H1 (cell line): Measurements from ENCODE around the gene CAPG. TPM values are rescaled to one million over a fixed set of nuclear protein-coding genes. Genes with fewer than 3 reads are reported as not detected.
"Not testable (repeated sequence)": the region's sequence is repeated elsewhere in the genome, so short reads cannot be mapped to it uniquely, and the experiment has no call there.

ENCODE experiments used
- CTCF ChIA-PET: fragments of 300-600 bp; sonication (Branson Sonifier 250); formaldehyde crosslinking; loops from one replicate; lab custom pipeline; 2021; ENCODE audit not compliant: partially characterized antibody; lab: Charles Lee
- POLR2A ChIA-PET: fragments of 300-600 bp; sonication (Branson Sonifier 250); formaldehyde crosslinking; loops from one replicate; lab custom pipeline; 2021; ENCODE audit warnings: inconsistent platforms; ENCODE audit not compliant: partially characterized antibody; lab: Charles Lee
- DNase-seq, 2 experiments: peaks; one replicate each; pipeline versions ENCODE4 v3.0.0 to v3.0.0-alpha.2; 2010 to 2022; ENCODE audit warnings: low spot score in 2 of 2, low read depth in 1 of 2, mixed read lengths in 1 of 2
- FAIRE-seq: peaks from 2 replicates; lab custom pipeline; 2011; peaks lifted over from hg19 to GRCh38; lab: Jason Lieb, UNC
- H2AFZ ChIP-seq: 2 replicates; pipeline ENCODE4 v1.8.1; 2012; ENCODE audit warnings: low read length, inconsistent platforms
- H2AK5ac ChIP-seq: 2 replicates; pipeline ENCODE4 v1.6.1; 2013; ENCODE audit warnings: low read depth, low read length
- H2BK120ac ChIP-seq: replicated peaks from 2 replicates; pipeline ENCODE3; 2013; ENCODE audit warnings: low read depth, low read length, inconsistent platforms
- H2BK12ac ChIP-seq: 2 replicates; pipeline ENCODE4 v1.6.1; 2013; ENCODE audit warnings: low read depth, low read length
- H2BK15ac ChIP-seq: 2 replicates; pipeline ENCODE4 v1.6.1; 2013; ENCODE audit warnings: low read length
- H2BK20ac ChIP-seq: 2 replicates; pipeline ENCODE4 v1.6.1; 2013; ENCODE audit warnings: low read length
- H2BK5ac ChIP-seq: 2 replicates; pipeline ENCODE4 v1.6.1; 2013; ENCODE audit warnings: low read depth, low read length
- H3K14ac ChIP-seq: 2 replicates; pipeline ENCODE4 v1.6.1; 2013; ENCODE audit warnings: inconsistent platforms; ENCODE audit not compliant: insufficient read length
- H3K18ac ChIP-seq: 2 replicates; pipeline ENCODE4 v1.6.1; 2013; ENCODE audit warnings: low read length; ENCODE audit errors: extremely low read depth
- H3K23ac ChIP-seq: 2 replicates; pipeline ENCODE4 v1.6.1; 2013; ENCODE audit warnings: inconsistent platforms; ENCODE audit not compliant: insufficient read length
- H3K23me2 ChIP-seq: 2 replicates; pipeline ENCODE4 v1.6.1; 2013; ENCODE audit warnings: low read depth, low read length
- H3K27ac ChIP-seq: 2 replicates; pipeline ENCODE4 v1.6.1; 2011; ENCODE audit warnings: low read depth, low read length, inconsistent platforms
- H3K27me3 ChIP-seq, 4 experiments: replicated peaks in 1 of 4; 1 replicate in 1 of 4; 2 replicates in 3 of 4; pipeline versions ENCODE4 v1.6.1 to v1.8.1; 2011 to 2013; ENCODE audit warnings: low read length in 3 of 4, mild to moderate bottlenecking in 3 of 4, inconsistent platforms in 2 of 4, mixed read lengths in 2 of 4, moderate library complexity in 1 of 4; ENCODE audit not compliant: control insufficient read depth in 3 of 4, insufficient read depth in 3 of 4; ENCODE audit errors: extremely low read depth in 1 of 4
- H3K36me3 ChIP-seq, 4 experiments: 2 replicates each; pipeline versions ENCODE4 v1.6.1 to v1.8.1; 2011 to 2013; ENCODE audit warnings: mild to moderate bottlenecking in 4 of 4, low read length in 3 of 4, moderate library complexity in 2 of 4, control low read depth in 1 of 4, inconsistent platforms in 1 of 4; ENCODE audit not compliant: insufficient read depth in 4 of 4, control insufficient read depth in 2 of 4
- H3K4ac ChIP-seq: replicated peaks from 2 replicates; pipeline ENCODE3; 2013; ENCODE audit warnings: low read length, low read depth, mixed read lengths, inconsistent platforms; ENCODE audit not compliant: insufficient read length
- H3K4me1 ChIP-seq, 4 experiments: replicated peaks in 1 of 4; 1 replicate in 1 of 4; 2 replicates in 3 of 4; pipeline versions ENCODE4 v1.6.1 to v1.8.1; 2011 to 2013; ENCODE audit warnings: low read length in 3 of 4, inconsistent platforms in 2 of 4, mixed read lengths in 1 of 4; ENCODE audit not compliant: insufficient read depth in 4 of 4, control insufficient read depth in 3 of 4
- H3K4me2 ChIP-seq, 2 experiments: 2 replicates each; pipeline versions ENCODE4 v1.6.1 to v1.8.1; 2011 to 2013; ENCODE audit warnings: low read depth in 2 of 2, low read length in 2 of 2, control low read depth in 1 of 2, inconsistent platforms in 1 of 2, mild to moderate bottlenecking in 1 of 2; ENCODE audit not compliant: insufficient read depth in 1 of 2
- H3K4me3 ChIP-seq, 4 experiments: fragments of 200-600, 300-600 bp in 1 of 4; sonication (generic), shearing (Covaris generic), sonication (Bioruptor Twin) in 1 of 4; 2 replicates each; pipeline versions ENCODE4 v1.5.1 to v1.8.1; 2011 to 2016; ENCODE audit warnings: low read length in 4 of 4, low read depth in 3 of 4, control low read depth in 2 of 4, inconsistent platforms in 2 of 4, mild to moderate bottlenecking in 2 of 4, mixed read lengths in 1 of 4, moderate library complexity in 1 of 4; ENCODE audit not compliant: insufficient read depth in 2 of 4; ENCODE audit errors: extremely low read depth in 1 of 4
- H3K56ac ChIP-seq: replicated peaks from 2 replicates; pipeline ENCODE3; 2013; ENCODE audit warnings: low read depth, mild to moderate bottlenecking, mixed read lengths, low read length, inconsistent platforms; ENCODE audit not compliant: insufficient read length
- H3K79me1 ChIP-seq: 2 replicates; pipeline ENCODE4 v1.6.1; 2013; ENCODE audit warnings: low read depth, low read length, control low read depth
- H3K79me2 ChIP-seq, 2 experiments: 2 replicates each; pipeline versions ENCODE4 v1.6.1 to v1.8.1; 2012 to 2013; ENCODE audit warnings: low read length in 2 of 2, mild to moderate bottlenecking in 2 of 2, inconsistent platforms in 1 of 2; ENCODE audit not compliant: insufficient read depth in 2 of 2, control insufficient read depth in 1 of 2
- H3K9ac ChIP-seq, 4 experiments: replicated peaks in 1 of 4; 1 replicate in 1 of 4; 2 replicates in 3 of 4; pipeline versions ENCODE4 v1.6.1 to v1.8.1; 2011 to 2013; ENCODE audit warnings: low read depth in 3 of 4, low read length in 3 of 4, control low read depth in 2 of 4, mild to moderate bottlenecking in 2 of 4, moderate library complexity in 2 of 4, inconsistent platforms in 1 of 4; ENCODE audit errors: extremely low read depth in 1 of 4
- H3K9me3 ChIP-seq, 2 experiments: 2 replicates each; pipeline versions ENCODE4 v1.6.1 to v1.8.1; 2012 to 2013; ENCODE audit warnings: mild to moderate bottlenecking in 2 of 2, moderate library complexity in 2 of 2, control low read depth in 1 of 2, inconsistent platforms in 1 of 2, low read depth in 1 of 2, low read length in 1 of 2, mixed read lengths in 1 of 2; ENCODE audit not compliant: insufficient read depth in 2 of 2
- H4K20me1 ChIP-seq, 2 experiments: replicated peaks in 1 of 2; 2 replicates each; pipeline versions ENCODE3 to v1.8.1; 2011 to 2013; ENCODE audit warnings: inconsistent platforms in 2 of 2, low read length in 2 of 2, mild to moderate bottlenecking in 1 of 2; ENCODE audit not compliant: insufficient read depth in 2 of 2, control insufficient read depth in 1 of 2
- H4K5ac ChIP-seq: 2 replicates; pipeline ENCODE4 v1.6.1; 2013; ENCODE audit warnings: low read length, low read depth, mixed read lengths, inconsistent platforms; ENCODE audit not compliant: insufficient read length
- H4K8ac ChIP-seq: 2 replicates; pipeline ENCODE4 v1.8.0; 2013; ENCODE audit warnings: mild to moderate bottlenecking, moderate library complexity, low read length, inconsistent platforms; ENCODE audit not compliant: insufficient read depth; ENCODE audit errors: extremely low read depth
- H4K91ac ChIP-seq: replicated peaks from 2 replicates; pipeline ENCODE3; 2013; ENCODE audit warnings: low read length, mixed read lengths, inconsistent platforms; ENCODE audit not compliant: insufficient read length
- WGBS, 2 experiments: shearing (Covaris generic) in 1 of 2; methylation state at CpG; one replicate each; pipeline versions ENCODE4 v1.1.6 to v1.1.7; 2013 to 2015; ENCODE audit warnings: low lambda C conversion rate in 2 of 2, mixed read lengths in 2 of 2, inconsistent platforms in 1 of 2, low coverage in 1 of 2, missing lambda C conversion rate in 1 of 2; ENCODE audit not compliant: insufficient replicate concordance in 2 of 2, insufficient coverage in 1 of 2, insufficient read length in 1 of 2; ENCODE audit errors: extremely low coverage in 1 of 2, missing lambda C conversion rate in 1 of 2; 5-methylcytosine and 5-hydroxymethylcytosine counted together
- polyA plus RNA-seq, 7 experiments: library from polyadenylated mRNA; depleted of rRNA in 3 of 7; stranded (reverse) in 5 of 7; unstranded in 2 of 7; fragments of >200 nt in 5 of 7; fragments of 200-250 nt in 2 of 7; gene quantifications; 1 replicate in 5 of 7; 2 replicates in 1 of 7; 4 replicates in 1 of 7; pipeline versions ENCODE4 v1.2.1 to v1.2.3, GENCODE V29; 2011 to 2013; ENCODE audit warnings: missing spikeins in 2 of 7, mixed read lengths in 2 of 7
- total RNA-seq: library from RNA; stranded (reverse); fragmentation: NEBNext Ultra II Directional; extraction: Animal tissue kit (Norgen Biotek cat#: 25700); gene quantifications from 2 replicates; pipeline ENCODE4 v1.2.1, GENCODE V29; 2021

CAPG gene
- total and polyA plus RNA-seq, 2 of the 8 experiments (the other 6 are each of a cell fraction or from before 2014, with no cell fraction given): 80.5 to 89.0 TPM

- not testable (repeated sequence) for H2BK20ac ChIP-seq, H2BK12ac ChIP-seq, H2AK5ac ChIP-seq, H4K5ac ChIP-seq, H2BK5ac ChIP-seq, H3K14ac ChIP-seq, H3K18ac ChIP-seq, DNase-seq, H2BK120ac ChIP-seq, H3K27me3 ChIP-seq, H3K4me2 ChIP-seq, H4K91ac ChIP-seq, H3K56ac ChIP-seq, H2BK15ac ChIP-seq, H4K8ac ChIP-seq, H3K9ac ChIP-seq, H3K79me2 ChIP-seq, H3K23ac ChIP-seq, FAIRE-seq, H3K27ac ChIP-seq, H3K4me3 ChIP-seq, H3K79me1 ChIP-seq, H2AFZ ChIP-seq, H3K4ac ChIP-seq, H3K4me1 ChIP-seq, H4K20me1 ChIP-seq, H3K23me2 ChIP-seq
- ChIA-PET CTCF (interaction anchor here (0.6 to 1.9 kb wide), 7 partner anchors 8 to 169 kb away, joined by 3 to 10 read pairs (median 4); no protein-coding TSS in a partner anchor), POLR2A (interaction anchor here (1.9 to 25.0 kb wide), 3 partner anchors 8 to 178 kb away, joined by 4 to 396 read pairs (median 9); partner anchors contain the start of genes GGCX and MAT2A)
- peaks cover 0 to 11% (median 1%) of the 10 kb centered on the region in 4 experiments; a peak in 4 of 8 replicates for H3K36me3 ChIP-seq
- WGBS, 2 experiments: 76% methylated on average over 5 of the region's 5 CpGs; no CpG with 5 or more reads in 1 of the 2 experiments
- peaks cover 4 to 10% of the 10 kb centered on the region in 2 experiments; a peak in 3 of 4 replicates for H3K9me3 ChIP-seq
These were observed 27.0 kb downstream of the CAPG start for GRCh38 chr2:85383151-85383550.
